ENCODE measurements around the gene IMPA2. TPM values are rescaled to one million over a fixed set of nuclear protein-coding genes. Genes with fewer than 3 reads are reported as not detected.

IMPA2 gene
- total RNA-seq, 4 donors from 2014 or later: 39.5 to 62.7 (median 43.3) TPM

- TF ChIP-seq CTCF (IDR thresholded peaks at IDR 0.05; ENCODE audit: low read depth): no peak
Observed at GRCh38 chr18:12010187-12010802, 29.0 kb downstream of the IMPA2 start.

- no peak for TF ChIP-seq CTCF (IDR thresholded peaks at IDR 0.05; ENCODE audit: low read depth)
Observed at GRCh38 chr18:12011199-12011956, 30.1 kb downstream of the IMPA2 start.

- TF ChIP-seq CTCF (IDR thresholded peaks at IDR 0.05; ENCODE audit: low read depth): no peak
Observed at GRCh38 chr18:12011957-12012549, 30.7 kb downstream of the IMPA2 start.

- no peak for TF ChIP-seq CTCF (IDR thresholded peaks at IDR 0.05; ENCODE audit: low read depth)
Observed at GRCh38 chr18:12012697-12013096, 31.4 kb downstream of the IMPA2 start.

- no peak for TF ChIP-seq CTCF (IDR thresholded peaks at IDR 0.05; ENCODE audit: low read depth)
Observed at GRCh38 chr18:12013186-12013916, 32.0 kb downstream of the IMPA2 start.

GRCh38 chr18:12014086-12014485 lies 32.8 kb downstream of the IMPA2 start:
- no peak for TF ChIP-seq CTCF (IDR thresholded peaks at IDR 0.05; ENCODE audit: low read depth)
